ENCODE results near the gene IL3. TPM values are rescaled to one million over a fixed set of nuclear protein-coding genes. Genes with fewer than 3 reads are reported as not detected.
A peak's percentile ranks its signal among the peaks of the same experiment; 100 is the strongest.

IL3 gene
- total RNA-seq, 3 donors from 2014 or later (not counting 1 experiment from before 2014, with no cell fraction given) = not detected

- Mint-ChIP-seq H3K27me3 (ENCODE audit: low read depth in 2 of 2) (peaks cover under 1% of the 10 kb centered on the region in 2 donors), H3K4me1 (peaks cover 77 to 85% of the 10 kb centered on the region in 2 donors), H3K36me3 (no peaks in the 10 kb centered on the region), H3K27ac (peak overlapping the region; percentile 92), H3K4me3 (peak overlapping the region; percentile 81), H3K9me3 (no peaks in the 10 kb centered on the region)
- Histone ChIP-seq H3K9me3 (ENCODE audit: control insufficient read depth, insufficient read depth, low read length) (no peaks in the 10 kb centered on the region), H3K36me3 (ENCODE audit: control insufficient read depth, insufficient read depth, low read length) (no peaks in the 10 kb centered on the region), H3K27ac (ENCODE audit: low read length) (peak overlapping the region; percentile 16), H3K4me1 (ENCODE audit: control insufficient read depth, insufficient read depth, low read length) (peaks cover 72% of the 10 kb centered on the region), H3K27me3 (ENCODE audit: control insufficient read depth, insufficient read depth, low read length) (no peaks in the 10 kb centered on the region), H3K4me3 (ENCODE audit: low read length) (no peak overlapping the region)
- 31% methylated on average over 5 of the region's 5 CpGs for WGBS (ENCODE audit: insufficient coverage)
- TF ChIP-seq CTCF (IDR thresholded peaks at IDR 0.05) = no peak
- ATAC-seq = peak; percentile 50 to 73 (median 59)
- intact Hi-C loops (cut with micrococcal nuclease) = loop anchor here (2.0 kb wide), 2 partner anchors 16 to 72 kb away; no protein-coding TSS in a partner anchor
- peak; percentile 64 to 65 for DNase-seq
These were observed 38.8 kb downstream of the IL3 start for GRCh38 chr5:132099076-132099748.

DNA sequence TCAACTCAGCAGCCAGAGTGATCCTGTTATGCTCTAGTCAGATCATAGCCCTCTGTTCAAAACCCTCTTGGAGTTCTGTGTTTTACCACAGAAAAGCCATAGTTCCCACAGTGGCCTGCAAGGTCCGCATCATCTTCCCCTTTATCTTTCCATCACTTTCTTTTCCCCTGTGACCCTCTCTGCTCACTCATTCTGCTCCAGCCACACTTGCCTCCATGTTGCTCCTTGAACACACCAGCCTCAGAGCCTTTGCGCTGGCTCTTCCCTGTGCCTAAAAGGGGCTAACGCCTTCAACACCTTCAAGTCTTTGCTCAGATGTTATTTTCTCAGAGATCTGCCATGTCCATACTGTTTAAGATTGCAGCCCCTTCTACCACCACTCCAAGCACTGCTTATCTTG lies 39.5 kb downstream of the IL3 start:
- H3K36me3 ChIP-seq (ENCODE audit: control insufficient read depth, insufficient read depth, low read length) = no peaks in the 10 kb centered on the region
- Mint-ChIP-seq H3K36me3 (no peaks in the 10 kb centered on the region), H3K27me3 (ENCODE audit: low read depth in 2 of 2) (no peaks in the 10 kb centered on the region), H3K4me1 (peaks cover 80 to 88% of the 10 kb centered on the region in 2 donors), H3K4me3 (peak overlapping the region; percentile 81), H3K27ac (peak overlapping the region; percentile 92), H3K9me3 (no peaks in the 10 kb centered on the region)
- no peak overlapping the region for H3K4me3 ChIP-seq (ENCODE audit: low read length)
- WGBS (ENCODE audit: insufficient coverage) = 73% methylated on average over 3 of the region's 3 CpGs
- DNase-seq (no peak), ATAC-seq (no peak)
- H3K27ac ChIP-seq (ENCODE audit: low read length) = no peak overlapping the region
- no peaks in the 10 kb centered on the region for H3K27me3 ChIP-seq (ENCODE audit: control insufficient read depth, insufficient read depth, low read length)
- no peaks in the 10 kb centered on the region for H3K9me3 ChIP-seq (ENCODE audit: control insufficient read depth, insufficient read depth, low read length)
- peaks cover 72% of the 10 kb centered on the region for H3K4me1 ChIP-seq (ENCODE audit: control insufficient read depth, insufficient read depth, low read length)
- intact Hi-C loops (cut with micrococcal nuclease) = loop anchor here (2.0 to 10.0 kb wide), 4 partner anchors 15 to 815 kb away; partner anchors contain the start of gene IL3
- TF ChIP-seq CTCF (IDR thresholded peaks at IDR 0.05) = no peak

GRCh38 chr5:132100672-132101261 lies 40.3 kb downstream of the IL3 start:
- DNase-seq = peak in 1 of 2 donors; percentile 24
- H3K4me1 Mint-ChIP-seq = peaks cover 79 to 85% of the 10 kb centered on the region in 2 donors
- Histone ChIP-seq H3K9me3 (ENCODE audit: control insufficient read depth, insufficient read depth, low read length) (no peaks in the 10 kb centered on the region), H3K4me1 (ENCODE audit: control insufficient read depth, insufficient read depth, low read length) (peaks cover 72% of the 10 kb centered on the region), H3K36me3 (ENCODE audit: control insufficient read depth, insufficient read depth, low read length) (no peaks in the 10 kb centered on the region), H3K27ac (ENCODE audit: low read length) (peak overlapping the region; percentile 94), H3K4me3 (ENCODE audit: low read length) (no peak overlapping the region), H3K27me3 (ENCODE audit: control insufficient read depth, insufficient read depth, low read length) (no peaks in the 10 kb centered on the region)
- intact Hi-C loops (cut with micrococcal nuclease) = loop anchor here (5.0 to 10.0 kb wide), 2 partner anchors 38 to 816 kb away; partner anchors contain the start of gene IL3
- no peak for TF ChIP-seq CTCF (IDR thresholded peaks at IDR 0.05)
- no peaks in the 10 kb centered on the region for H3K36me3 Mint-ChIP-seq
- no peak for ATAC-seq
- no peaks in the 10 kb centered on the region for H3K27me3 Mint-ChIP-seq (ENCODE audit: low read depth in 2 of 2)
- peak overlapping the region; percentile 92 to 94 for H3K27ac Mint-ChIP-seq
- peak overlapping the region; percentile 2 for H3K4me3 Mint-ChIP-seq
- WGBS (ENCODE audit: insufficient coverage) = 54% methylated on average over 7 of the region's 8 CpGs
- no peaks in the 10 kb centered on the region for H3K9me3 Mint-ChIP-seq
